SK-N-SH (cell line): ENCODE data around the gene CPED1. TPM values are rescaled to one million over a fixed set of nuclear protein-coding genes. Genes with fewer than 3 reads are reported as not detected.

Experiments
- CTCF ChIA-PET: fragments of 300-600, 350-600 bp; formaldehyde crosslinking; extraction: SDS; loops from one replicate; lab custom pipeline; 2021; lab: Yijun Ruan, JAX
- POLR2A ChIA-PET: fragments of 350-600 bp; sonication (Branson Sonifier 250); formaldehyde crosslinking; extraction: SDS; loops from one replicate; lab custom pipeline; 2020; ENCODE audit warnings: antibody characterized with exemption, inconsistent platforms; lab: Yijun Ruan, JAX
- DNase-seq: peaks from one replicate; pipeline ENCODE4 v3.0.0; 2012
- H2AFZ ChIP-seq: fragments of 200-600 bp; sonication (generic); 2 replicates; pipeline ENCODE4 v1.8.1; 2016; ENCODE audit warnings: antibody characterized with exemption, mild to moderate bottlenecking, low read depth
- H3F3A ChIP-seq: fragments of 200-600 bp; sonication (generic); replicated peaks from 2 replicates; pipeline ENCODE3; 2016; ENCODE audit warnings: antibody characterized with exemption, mild to moderate bottlenecking; ENCODE audit not compliant: insufficient read depth
- H3K27ac ChIP-seq, 2 experiments: fragments of 200-500 bp in 1 of 2; fragments of 200-600 bp in 1 of 2; sonication (Bioruptor generic) in 1 of 2; sonication (generic), shearing (Covaris generic) in 1 of 2; 2 replicates each; pipeline versions ENCODE4 v1.5.1 to v1.6.1; 2014 to 2016; ENCODE audit warnings: low read depth in 2 of 2, inconsistent platforms in 1 of 2, low read length in 1 of 2, mild to moderate bottlenecking in 1 of 2, mixed read lengths in 1 of 2
- H3K27me3 ChIP-seq: fragments of 200-600 bp; sonication (generic), shearing (Covaris generic); 2 replicates; pipeline ENCODE4 v1.6.1; 2016; ENCODE audit warnings: mixed run types; ENCODE audit not compliant: insufficient read depth
- H3K36me3 ChIP-seq, 2 experiments: fragments of 200-500 bp in 1 of 2; fragments of 200-600 bp in 1 of 2; sonication (Bioruptor generic) in 1 of 2; sonication (generic) in 1 of 2; replicated peaks in 1 of 2; 2 replicates each; pipeline versions ENCODE3 to v1.5.1; 2014 to 2016; ENCODE audit warnings: low read length in 1 of 2, mild to moderate bottlenecking in 1 of 2; ENCODE audit not compliant: insufficient read depth in 2 of 2, control insufficient read depth in 1 of 2
- H3K4me1 ChIP-seq, 2 experiments: fragments of 200-500 bp in 1 of 2; fragments of 200-600 bp in 1 of 2; sonication (Bioruptor generic) in 1 of 2; sonication (generic), shearing (Covaris generic) in 1 of 2; 2 replicates each; pipeline versions ENCODE4 v1.5.1 to v1.6.1; 2014 to 2016; ENCODE audit warnings: low read depth in 1 of 2, low read length in 1 of 2, mixed run types in 1 of 2; ENCODE audit not compliant: insufficient read depth in 2 of 2, control insufficient read depth in 1 of 2
- H3K4me2 ChIP-seq: fragments of 200-600 bp; sonication (generic), shearing (Covaris generic); 2 replicates; pipeline ENCODE4 v1.6.1; 2017; ENCODE audit warnings: mixed run types
- H3K4me3 ChIP-seq, 2 experiments: fragments of 200-500 bp in 1 of 2; fragments of 200-600 bp in 1 of 2; sonication (Bioruptor generic) in 1 of 2; sonication (generic), shearing (Covaris generic) in 1 of 2; 2 replicates each; pipeline versions ENCODE4 v1.5.1 to v1.8.1; 2014 to 2016; ENCODE audit warnings: low read depth in 2 of 2, inconsistent platforms in 1 of 2, low read length in 1 of 2, mild to moderate bottlenecking in 1 of 2, mixed read lengths in 1 of 2, moderate library complexity in 1 of 2
- H3K79me2 ChIP-seq: fragments of 200-600 bp; sonication (generic); 2 replicates; pipeline ENCODE4 v1.8.1; 2017; ENCODE audit warnings: mild to moderate bottlenecking; ENCODE audit not compliant: insufficient read depth
- H3K9ac ChIP-seq: fragments of 200-600 bp; sonication (generic); 2 replicates; pipeline ENCODE4 v1.6.1; 2017; ENCODE audit warnings: mixed run types
- H3K9me2 ChIP-seq: fragments of 200-600 bp; sonication (generic); 2 replicates; pipeline ENCODE4 v1.6.1; 2017; ENCODE audit warnings: mixed run types
- H3K9me3 ChIP-seq: fragments of 200-600 bp; sonication (generic); 2 replicates; pipeline ENCODE4 v1.6.1; 2017; ENCODE audit warnings: mixed run types, mild to moderate bottlenecking, moderate library complexity
- H4K20me1 ChIP-seq: fragments of 200-600 bp; sonication (generic); 2 replicates; pipeline ENCODE4 v1.6.1; 2017; ENCODE audit warnings: mild to moderate bottlenecking, mixed run types; ENCODE audit not compliant: insufficient read depth
- ELF1 ChIP-seq: IDR thresholded peaks from 2 replicates; pipeline ENCODE4 v1.4.0; 2012
- EZH2phosphoT487 ChIP-seq: fragments of 200-600 bp; sonication (generic); IDR thresholded peaks from 2 replicates; pipeline ENCODE4 v1.6.1; 2017; ENCODE audit warnings: low read depth, mixed run types, mild to moderate bottlenecking, antibody characterized with exemption, moderate library complexity, borderline replicate concordance
- FOSL2 ChIP-seq: IDR thresholded peaks from 2 replicates; pipeline ENCODE4 v1.4.0; 2012; ENCODE audit warnings: low read depth, mild to moderate bottlenecking, moderate library complexity, borderline replicate concordance
- POLR2AphosphoS5 ChIP-seq: IDR thresholded peaks from 2 replicates; pipeline ENCODE4 v1.6.1; 2012; ENCODE audit warnings: low read depth, low read length
- RAD21 ChIP-seq: IDR thresholded peaks from 2 replicates; pipeline ENCODE4 v1.6.1; 2012; ENCODE audit warnings: mild to moderate bottlenecking, low read length
- SIN3A ChIP-seq: IDR thresholded peaks from 2 replicates; pipeline ENCODE4 v1.6.1; 2012; ENCODE audit warnings: low read depth, mild to moderate bottlenecking, low read length, moderate library complexity, borderline replicate concordance
- TAF1 ChIP-seq: IDR thresholded peaks from 2 replicates; pipeline ENCODE4 v1.6.1; 2012; ENCODE audit warnings: low read depth, mild to moderate bottlenecking, low read length, moderate library complexity, borderline replicate concordance
- TEAD4 ChIP-seq: IDR thresholded peaks from 2 replicates; pipeline ENCODE4 v1.4.0; 2012; ENCODE audit warnings: mild to moderate bottlenecking, borderline replicate concordance; ENCODE audit not compliant: insufficient read depth
- WGBS: methylation state at CpG from one replicate; pipeline ENCODE4 v1.1.6; 2017; ENCODE audit warnings: low lambda C conversion rate; 5-methylcytosine and 5-hydroxymethylcytosine counted together
- polyA plus RNA-seq, 3 experiments: library from polyadenylated mRNA; depleted of rRNA; stranded (reverse); fragments of >200 nt; gene quantifications; 2 replicates each; pipeline ENCODE4 v1.2.3, GENCODE V29; 2012
- TF ChIP-seq, protein P1 (sequence below): IDR thresholded peaks from 2 replicates; pipeline ENCODE4 v1.6.1; 2012; ENCODE audit warnings: mild to moderate bottlenecking, low read depth, low read length, moderate library complexity
- TF ChIP-seq, protein P2 (sequence below): fragments of 150-350 bp; IDR thresholded peaks from 2 replicates; pipeline ENCODE4 v1.6.1; 2017; ENCODE audit warnings: antibody characterized with exemption, low read length, low read depth, borderline replicate concordance
- TF ChIP-seq, protein P3 (sequence below): fragments of 200-600 bp; sonication (generic); IDR thresholded peaks from 2 replicates; pipeline ENCODE4 v1.6.1; 2017; ENCODE audit warnings: antibody characterized with exemption, mild to moderate bottlenecking, moderate library complexity

Gene CPED1
- polyA plus RNA-seq, 1 of the 3 experiments (the other 2 are of a cell fraction) = 4.4 TPM

DNA sequence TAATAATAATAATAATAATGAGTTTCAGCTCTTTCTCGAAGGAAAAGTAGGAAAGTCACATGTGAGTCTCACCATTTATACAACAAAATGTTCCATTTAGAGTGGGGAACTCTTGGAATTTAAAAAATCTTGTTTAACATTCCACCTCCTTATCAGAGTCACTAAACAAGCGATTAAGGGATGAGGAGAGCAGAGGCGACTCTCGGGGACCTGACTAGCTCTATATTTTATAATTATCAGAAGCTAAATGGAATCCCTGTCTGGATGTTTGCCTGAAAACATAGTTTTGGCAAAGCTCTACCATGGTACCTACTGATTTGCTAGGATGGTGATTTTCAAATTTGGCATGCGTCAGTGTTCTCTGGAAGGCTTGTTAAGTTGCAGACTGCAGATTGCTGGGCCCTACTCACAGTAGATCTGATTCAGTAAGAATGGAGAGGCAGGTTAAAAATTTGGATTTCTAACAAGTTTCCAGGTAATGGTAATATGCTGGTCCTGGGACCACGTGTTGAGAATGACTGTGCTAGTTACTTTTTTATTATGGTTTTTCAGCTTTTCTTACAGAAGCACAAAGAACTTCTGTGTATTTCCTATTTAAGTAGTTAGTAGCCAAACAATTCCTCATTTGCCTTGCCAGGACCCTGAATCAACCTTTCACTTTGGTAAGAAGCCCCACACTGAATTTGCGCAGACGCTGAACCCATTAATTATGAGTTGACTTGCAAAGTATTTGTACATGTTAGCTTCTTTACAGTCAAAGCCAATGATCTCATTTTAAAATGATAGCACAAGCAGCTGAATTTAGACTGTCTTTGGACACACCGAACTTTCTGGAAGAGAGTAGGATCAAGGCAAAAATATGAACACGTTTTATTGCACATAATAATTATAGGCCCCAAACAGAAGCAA is 39.5 kb downstream of the CPED1 start (continued):
- TF ChIP-seq, protein P1, sequence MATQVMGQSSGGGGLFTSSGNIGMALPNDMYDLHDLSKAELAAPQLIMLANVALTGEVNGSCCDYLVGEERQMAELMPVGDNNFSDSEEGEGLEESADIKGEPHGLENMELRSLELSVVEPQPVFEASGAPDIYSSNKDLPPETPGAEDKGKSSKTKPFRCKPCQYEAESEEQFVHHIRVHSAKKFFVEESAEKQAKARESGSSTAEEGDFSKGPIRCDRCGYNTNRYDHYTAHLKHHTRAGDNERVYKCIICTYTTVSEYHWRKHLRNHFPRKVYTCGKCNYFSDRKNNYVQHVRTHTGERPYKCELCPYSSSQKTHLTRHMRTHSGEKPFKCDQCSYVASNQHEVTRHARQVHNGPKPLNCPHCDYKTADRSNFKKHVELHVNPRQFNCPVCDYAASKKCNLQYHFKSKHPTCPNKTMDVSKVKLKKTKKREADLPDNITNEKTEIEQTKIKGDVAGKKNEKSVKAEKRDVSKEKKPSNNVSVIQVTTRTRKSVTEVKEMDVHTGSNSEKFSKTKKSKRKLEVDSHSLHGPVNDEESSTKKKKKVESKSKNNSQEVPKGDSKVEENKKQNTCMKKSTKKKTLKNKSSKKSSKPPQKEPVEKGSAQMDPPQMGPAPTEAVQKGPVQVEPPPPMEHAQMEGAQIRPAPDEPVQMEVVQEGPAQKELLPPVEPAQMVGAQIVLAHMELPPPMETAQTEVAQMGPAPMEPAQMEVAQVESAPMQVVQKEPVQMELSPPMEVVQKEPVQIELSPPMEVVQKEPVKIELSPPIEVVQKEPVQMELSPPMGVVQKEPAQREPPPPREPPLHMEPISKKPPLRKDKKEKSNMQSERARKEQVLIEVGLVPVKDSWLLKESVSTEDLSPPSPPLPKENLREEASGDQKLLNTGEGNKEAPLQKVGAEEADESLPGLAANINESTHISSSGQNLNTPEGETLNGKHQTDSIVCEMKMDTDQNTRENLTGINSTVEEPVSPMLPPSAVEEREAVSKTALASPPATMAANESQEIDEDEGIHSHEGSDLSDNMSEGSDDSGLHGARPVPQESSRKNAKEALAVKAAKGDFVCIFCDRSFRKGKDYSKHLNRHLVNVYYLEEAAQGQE = no peak
- TF ChIP-seq, protein P2, sequence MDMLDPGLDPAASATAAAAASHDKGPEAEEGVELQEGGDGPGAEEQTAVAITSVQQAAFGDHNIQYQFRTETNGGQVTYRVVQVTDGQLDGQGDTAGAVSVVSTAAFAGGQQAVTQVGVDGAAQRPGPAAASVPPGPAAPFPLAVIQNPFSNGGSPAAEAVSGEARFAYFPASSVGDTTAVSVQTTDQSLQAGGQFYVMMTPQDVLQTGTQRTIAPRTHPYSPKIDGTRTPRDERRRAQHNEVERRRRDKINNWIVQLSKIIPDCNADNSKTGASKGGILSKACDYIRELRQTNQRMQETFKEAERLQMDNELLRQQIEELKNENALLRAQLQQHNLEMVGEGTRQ = no peak
- no peak for TF ChIP-seq TAF1

DNA sequence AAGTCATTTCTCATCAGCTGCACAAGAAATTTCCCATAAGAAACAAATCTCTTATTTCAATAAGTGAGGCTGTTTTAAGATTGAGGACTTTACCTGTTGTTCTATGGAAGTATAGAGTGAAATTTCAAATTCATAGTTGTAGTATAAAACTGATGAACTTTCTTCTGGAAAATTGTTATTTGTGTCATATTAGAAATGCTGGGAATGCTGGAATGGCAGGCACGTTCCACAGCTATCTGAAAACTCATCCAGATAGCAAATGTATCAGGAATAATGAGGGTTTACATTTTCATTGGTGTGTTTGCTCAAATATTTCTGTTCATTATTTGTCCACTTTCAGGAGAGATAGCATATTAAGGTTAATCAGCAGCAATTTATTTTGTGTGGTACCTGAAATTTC is 40.8 kb downstream of the CPED1 start:
- Histone ChIP-seq H3F3A (peaks cover 4% of the 10 kb centered on the region), H4K20me1 (no peaks in the 10 kb centered on the region), H3K9me2 (no peaks in the 10 kb centered on the region), H3K36me3 (peaks cover 0 to 4% of the 10 kb centered on the region in 2 experiments), H3K4me2 (no peak overlapping the region), H3K9me3 (no peaks in the 10 kb centered on the region; the same call in 1 of the 2 replicates), H3K27ac (no peak overlapping the region), H2AFZ (no peak overlapping the region), H3K4me1 (peaks cover 4 to 7% of the 10 kb centered on the region in 2 experiments; a peak in 3 of 4 replicates), H3K79me2 (no peaks in the 10 kb centered on the region), H3K27me3 (no peaks in the 10 kb centered on the region), H3K4me3 (no peak overlapping the region), H3K9ac (no peak overlapping the region)
- TF ChIP-seq TEAD4 = no peak
- no peak for TF ChIP-seq EZH2phosphoT487
- TF ChIP-seq SIN3A = no peak
- no peak for TF ChIP-seq ELF1
- TF ChIP-seq RAD21 = no peak
- no peak for TF ChIP-seq POLR2AphosphoS5
- no peak for TF ChIP-seq FOSL2
- TF ChIP-seq, protein P3, sequence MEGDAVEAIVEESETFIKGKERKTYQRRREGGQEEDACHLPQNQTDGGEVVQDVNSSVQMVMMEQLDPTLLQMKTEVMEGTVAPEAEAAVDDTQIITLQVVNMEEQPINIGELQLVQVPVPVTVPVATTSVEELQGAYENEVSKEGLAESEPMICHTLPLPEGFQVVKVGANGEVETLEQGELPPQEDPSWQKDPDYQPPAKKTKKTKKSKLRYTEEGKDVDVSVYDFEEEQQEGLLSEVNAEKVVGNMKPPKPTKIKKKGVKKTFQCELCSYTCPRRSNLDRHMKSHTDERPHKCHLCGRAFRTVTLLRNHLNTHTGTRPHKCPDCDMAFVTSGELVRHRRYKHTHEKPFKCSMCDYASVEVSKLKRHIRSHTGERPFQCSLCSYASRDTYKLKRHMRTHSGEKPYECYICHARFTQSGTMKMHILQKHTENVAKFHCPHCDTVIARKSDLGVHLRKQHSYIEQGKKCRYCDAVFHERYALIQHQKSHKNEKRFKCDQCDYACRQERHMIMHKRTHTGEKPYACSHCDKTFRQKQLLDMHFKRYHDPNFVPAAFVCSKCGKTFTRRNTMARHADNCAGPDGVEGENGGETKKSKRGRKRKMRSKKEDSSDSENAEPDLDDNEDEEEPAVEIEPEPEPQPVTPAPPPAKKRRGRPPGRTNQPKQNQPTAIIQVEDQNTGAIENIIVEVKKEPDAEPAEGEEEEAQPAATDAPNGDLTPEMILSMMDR = no peak
- ChIA-PET CTCF (interaction anchor here (1.2 to 1.9 kb wide), 5 partner anchors 9 to 52 kb away, joined by 3 to 7 read pairs (median 4); partner anchors contain the start of gene CPED1), POLR2A (no interaction called here)
- 90% methylated on average over 1 of the region's 1 CpG for WGBS
- no peak for DNase-seq
